GM19397 (cell line): ENCODE measurements around the gene VAPB.
"Not testable (repeated sequence)": the region's sequence is repeated elsewhere in the genome, so short reads cannot be mapped to it uniquely, and the experiment has no call there.

Experiments
- ATAC-seq: cut with Tn5 transposase; IDR thresholded peaks from one replicate; pipeline ENCODE4 v1.9.1; 2021; ENCODE audit warnings: mild to moderate bottlenecking, moderate library complexity; ENCODE audit not compliant: unreplicated experiment

VAPB gene

DNA sequence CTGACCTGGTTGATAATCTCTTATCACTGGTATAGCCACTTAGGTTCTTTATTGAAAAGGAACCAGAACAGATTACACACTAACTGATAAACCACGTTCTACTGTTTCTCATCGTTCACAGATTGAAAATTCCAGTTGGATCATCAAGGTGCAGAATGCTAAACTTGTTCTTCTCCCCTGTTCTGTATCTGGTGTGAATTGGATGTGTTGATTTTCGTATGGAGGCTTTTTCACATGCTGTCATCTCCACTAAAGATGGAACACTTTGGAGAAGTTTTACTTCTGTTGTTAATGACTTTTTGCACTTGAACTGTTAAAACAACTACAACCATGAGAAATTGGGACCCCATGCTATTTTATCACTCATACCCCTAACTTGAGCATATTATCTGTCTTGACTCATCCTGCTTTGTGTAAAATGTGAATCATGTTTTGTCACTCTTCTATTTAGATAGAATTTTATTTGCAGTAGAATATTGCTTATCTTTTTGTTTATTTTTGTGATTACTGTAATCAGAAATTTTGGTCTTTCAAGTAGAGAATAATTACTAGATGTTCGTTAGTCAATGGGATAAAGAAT lies 17.5 kb downstream of the VAPB start:
- ATAC-seq, result no peak

- ATAC-seq, result no peak
Measured at GRCh38 chr20:58407201-58407873, 18.3 kb downstream of the VAPB start.

DNA sequence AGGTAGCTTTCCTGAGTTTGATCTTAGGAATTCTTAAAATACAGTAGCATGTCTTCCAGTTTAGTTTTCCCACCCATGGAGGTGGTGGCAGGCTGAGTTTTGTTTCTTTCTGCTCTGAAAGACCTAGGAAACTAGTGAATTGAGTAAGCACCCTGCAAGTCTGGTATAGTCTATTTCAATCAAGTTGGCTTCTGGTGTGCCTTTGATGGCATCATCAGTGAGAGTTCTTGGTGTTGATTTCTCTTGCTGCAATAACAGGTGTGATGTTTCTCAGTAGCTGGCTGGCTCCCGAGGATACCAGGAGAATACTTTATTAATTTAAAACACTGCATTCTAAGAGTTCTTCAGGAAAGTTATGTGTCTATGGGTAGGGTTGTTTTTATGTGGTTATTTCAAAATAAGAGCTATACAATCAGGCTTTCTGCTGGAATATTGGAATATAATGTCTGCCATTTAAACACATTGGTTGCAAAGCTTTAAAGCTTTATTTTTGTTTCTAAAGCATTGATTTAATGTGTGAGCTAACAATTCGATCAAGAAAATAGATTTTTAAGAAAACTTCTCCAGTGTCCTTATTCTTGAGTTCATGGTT lies 19.0 kb downstream of the VAPB start:
- no peak for ATAC-seq

- no peak for ATAC-seq
Measured at GRCh38 chr20:58408603-58409246, 19.7 kb downstream of the VAPB start.

- not testable (repeated sequence) for ATAC-seq
Measured at GRCh38 chr20:58414216-58414615, 25.2 kb downstream of the VAPB start.

- ATAC-seq, result not testable (repeated sequence)
Measured at GRCh38 chr20:58414786-58415185, 25.8 kb downstream of the VAPB start.

DNA sequence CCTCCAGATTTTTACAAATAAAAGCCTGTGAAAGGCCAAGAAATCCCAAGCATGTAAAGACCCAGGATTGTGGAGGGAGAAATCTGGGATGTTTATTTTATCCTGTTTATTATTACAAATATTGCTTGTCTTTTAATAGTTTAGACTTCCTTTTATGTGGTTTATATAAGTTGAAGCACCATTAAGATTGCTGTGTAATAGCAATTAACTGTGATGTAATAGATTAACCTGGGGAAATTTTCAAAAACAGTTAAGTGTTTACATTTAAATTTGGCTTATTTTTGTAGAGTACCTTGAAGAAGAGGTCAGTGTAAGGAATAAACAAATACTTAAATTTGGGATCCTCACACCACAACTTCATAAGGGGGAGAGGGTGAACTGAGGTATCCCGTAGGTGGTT lies 27.0 kb downstream of the VAPB start:
- no peak for ATAC-seq

DNA sequence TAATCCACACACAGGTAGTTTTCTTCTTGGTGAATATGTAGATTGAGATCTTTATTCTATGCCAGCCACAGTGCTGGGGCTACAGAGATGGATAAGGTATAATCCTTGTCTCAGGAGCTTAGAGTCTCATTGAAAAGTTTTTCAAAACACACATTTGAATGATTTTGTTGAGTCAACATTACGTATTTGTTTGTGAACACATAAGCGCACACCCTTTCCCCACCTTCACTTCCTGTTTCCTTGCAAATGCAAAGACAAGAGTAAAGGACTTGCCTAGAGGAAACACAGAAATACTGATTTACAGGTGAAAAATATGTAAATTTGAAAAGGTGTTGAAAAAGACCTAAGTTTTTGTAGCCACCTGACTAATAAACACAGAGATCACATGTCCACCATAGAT lies 27.8 kb downstream of the VAPB start:
- ATAC-seq, result no peak

DNA sequence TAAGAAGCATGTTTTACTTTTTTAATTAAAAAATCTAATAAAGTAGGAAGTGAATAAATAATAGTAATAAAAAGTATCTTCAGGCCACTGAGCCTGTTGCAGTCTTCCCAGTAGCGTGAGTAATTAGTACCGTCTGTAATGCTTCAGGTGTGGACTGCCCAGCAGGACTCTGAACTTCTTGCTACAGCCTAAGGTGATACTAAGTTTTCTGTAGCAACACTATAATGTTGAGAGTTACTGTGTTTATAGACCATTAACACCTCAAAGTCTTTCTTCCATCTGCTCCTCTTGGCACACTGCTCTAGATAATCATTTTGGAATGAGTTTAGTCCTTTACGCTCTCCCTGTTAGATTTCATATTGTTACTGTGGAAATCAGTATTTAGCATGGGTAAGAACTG lies 28.4 kb downstream of the VAPB start:
- no peak for ATAC-seq

- no peak for ATAC-seq
Measured at GRCh38 chr20:58418949-58419748, 30.1 kb downstream of the VAPB start.

- no peak for ATAC-seq
Measured at GRCh38 chr20:58420798-58421496, 31.9 kb downstream of the VAPB start.

DNA sequence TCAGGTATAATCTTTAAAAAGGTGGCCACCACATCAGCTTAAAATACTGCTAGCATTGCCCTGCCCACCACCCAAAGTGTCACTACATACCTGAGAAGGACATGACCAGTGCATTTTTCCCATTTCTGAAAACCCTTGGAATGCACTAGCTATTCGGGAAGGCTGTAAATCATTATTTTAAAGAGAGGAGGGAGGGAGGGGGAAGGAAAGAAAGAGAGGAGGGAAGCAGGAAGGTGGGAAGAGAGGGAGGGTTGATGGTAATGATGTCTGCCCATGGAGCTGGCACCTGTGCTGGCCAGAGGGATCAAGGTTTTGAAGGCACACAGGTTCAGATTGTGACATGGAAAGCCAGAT lies 32.4 kb downstream of the VAPB start:
- no peak for ATAC-seq

DNA sequence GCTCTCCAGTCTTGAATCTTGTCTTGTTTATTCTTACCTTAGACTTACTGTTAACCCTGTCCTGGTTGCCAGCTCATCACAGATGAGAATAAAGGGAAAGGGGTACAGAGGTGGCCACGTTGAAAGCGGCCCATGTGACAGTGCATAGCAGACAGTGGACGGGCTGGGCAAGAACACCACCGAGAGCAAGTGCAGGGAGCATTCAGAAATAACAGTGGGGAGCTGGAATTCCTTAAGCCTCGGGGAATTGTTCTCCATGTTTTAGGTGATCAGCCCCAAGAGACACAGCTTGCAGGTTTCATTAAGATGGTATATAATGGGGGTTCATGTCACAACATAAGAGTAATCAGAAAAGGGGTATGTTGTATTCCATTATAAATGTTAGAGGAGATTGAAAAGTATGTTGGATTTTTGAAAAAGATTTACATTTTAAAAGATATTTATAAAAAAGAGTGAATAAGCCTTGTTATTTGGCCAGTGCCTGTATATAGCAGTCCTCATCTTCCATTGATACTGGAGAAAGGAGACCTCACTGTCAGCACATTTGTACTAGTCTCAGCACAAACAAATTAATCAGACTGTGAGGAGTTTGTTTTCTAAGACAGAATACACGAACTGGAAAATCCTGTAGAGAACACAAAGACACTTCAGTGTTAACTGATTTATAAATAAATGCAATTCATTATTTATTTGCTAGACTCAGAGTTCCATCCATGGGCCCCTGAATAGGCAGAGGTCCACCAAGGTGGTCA lies 35.4 kb downstream of the VAPB start:
- no peak for ATAC-seq

GRCh38 chr20:58427571-58427970 lies 38.5 kb downstream of the VAPB start:
- ATAC-seq, result not testable (repeated sequence)

GRCh38 chr20:58428364-58428763 lies 39.3 kb downstream of the VAPB start:
- ATAC-seq, result no peak

DNA sequence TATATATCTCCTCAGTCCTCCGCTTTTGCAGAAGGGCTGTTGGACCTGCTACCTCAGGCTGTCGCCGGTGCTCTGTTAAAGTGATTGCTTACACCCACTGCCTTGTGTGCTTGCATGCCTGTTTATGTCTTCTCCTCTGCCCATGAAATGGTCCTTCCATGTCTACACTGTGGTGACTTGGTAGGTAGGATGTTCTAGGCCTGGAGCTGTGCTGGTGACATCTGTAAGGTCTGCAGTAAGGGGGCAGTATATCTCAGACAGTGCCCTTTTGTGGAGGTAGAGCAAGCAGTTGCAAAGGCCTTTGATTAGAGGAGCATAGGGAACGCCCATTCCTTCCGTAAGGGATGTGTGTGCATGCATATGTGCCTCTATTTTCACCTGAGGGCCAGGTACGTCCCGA lies 40.3 kb downstream of the VAPB start:
- no peak for ATAC-seq

- no peak for ATAC-seq
Measured at GRCh38 chr20:58431134-58431533, 42.1 kb downstream of the VAPB start.

GRCh38 chr20:58432186-58432954 lies 43.3 kb downstream of the VAPB start:
- ATAC-seq, result no peak

GRCh38 chr20:58433029-58433647 lies 44.1 kb downstream of the VAPB start:
- ATAC-seq, result no peak
